ENCODE results near the gene ZNF141.
"Not testable (repeated sequence)": the region's sequence is repeated elsewhere in the genome, so short reads cannot be mapped to it uniquely, and the experiment has no call there.

The ZNF141 gene

GRCh38 chr4:385934-386707 is 48.5 kb downstream of the ZNF141 start:
- DNase-seq, result no peak

- DNase-seq, result no peak
Observed at GRCh38 chr4:386708-387105, 49.1 kb downstream of the ZNF141 start.

GRCh38 chr4:404006-404405 is 66.4 kb downstream of the ZNF141 start:
- DNase-seq, result no peak

- DNase-seq, result not testable (repeated sequence)
Observed at GRCh38 chr4:408321-408720, 70.7 kb downstream of the ZNF141 start.

GRCh38 chr4:422587-422986 is 85.0 kb downstream of the ZNF141 start:
- no peak for DNase-seq

Measured in kidney glomerular epithelial cell (primary cell).